Measurements from ENCODE around the gene WDR72. TPM values are rescaled to one million over a fixed set of nuclear protein-coding genes. Genes with fewer than 3 reads are reported as not detected.

Gene WDR72
- total RNA-seq, 6 experiments from 2014 or later, result 12.0 to 26.5 (median 22.4) TPM

DNA sequence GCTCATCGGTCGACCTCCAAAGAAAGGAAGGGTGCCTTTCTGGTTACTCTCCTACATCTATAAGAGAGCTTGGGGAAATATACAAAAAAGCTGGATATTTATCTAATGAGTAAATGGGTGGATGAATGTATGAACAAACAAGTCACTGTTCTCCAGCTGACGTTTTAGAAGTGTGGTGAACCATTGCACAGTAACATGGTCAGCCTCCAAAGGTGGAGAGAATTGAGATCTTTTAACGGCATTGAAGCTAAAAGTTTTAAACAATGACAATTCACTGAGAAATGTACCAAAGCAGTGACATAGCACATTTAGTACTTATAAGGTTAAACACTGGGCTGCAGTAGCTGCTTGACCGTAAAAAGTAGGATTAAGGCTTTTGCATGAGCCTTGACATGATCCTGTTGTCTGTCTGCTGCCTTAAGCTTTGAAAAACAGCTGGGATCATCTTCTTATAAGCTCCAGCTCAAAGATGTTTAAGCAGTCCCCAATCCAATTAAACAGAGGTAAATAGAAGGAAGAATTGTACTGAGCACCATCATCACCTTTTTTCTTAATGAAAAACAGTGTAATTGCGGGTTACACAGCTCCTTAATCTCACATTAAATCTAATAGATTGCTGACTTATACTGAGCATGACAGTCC, 222.9 kb downstream of the WDR72 start:
- no peak overlapping the region for H3K27ac ChIP-seq
- DNase-seq, result no peak
- H3K4me3 ChIP-seq, result no peak overlapping the region
- peaks cover 0 to 4% (median 0%) of the 10 kb centered on the region in 4 donors for H3K4me1 ChIP-seq
- 90% methylated on average over 5 of the region's 6 CpGs for WGBS (ENCODE audit: insufficient coverage, low coverage, low lambda C conversion rate, missing lambda C conversion rate)
- no peaks in the 10 kb centered on the region for H3K9me3 ChIP-seq
- ATAC-seq, result no peak
- no peaks in the 10 kb centered on the region for H3K27me3 ChIP-seq
- H3K36me3 ChIP-seq, result no peaks in the 10 kb centered on the region
- intact Hi-C loops (cut with DNase I), result no loop called here
- TF ChIP-seq, protein P1, sequence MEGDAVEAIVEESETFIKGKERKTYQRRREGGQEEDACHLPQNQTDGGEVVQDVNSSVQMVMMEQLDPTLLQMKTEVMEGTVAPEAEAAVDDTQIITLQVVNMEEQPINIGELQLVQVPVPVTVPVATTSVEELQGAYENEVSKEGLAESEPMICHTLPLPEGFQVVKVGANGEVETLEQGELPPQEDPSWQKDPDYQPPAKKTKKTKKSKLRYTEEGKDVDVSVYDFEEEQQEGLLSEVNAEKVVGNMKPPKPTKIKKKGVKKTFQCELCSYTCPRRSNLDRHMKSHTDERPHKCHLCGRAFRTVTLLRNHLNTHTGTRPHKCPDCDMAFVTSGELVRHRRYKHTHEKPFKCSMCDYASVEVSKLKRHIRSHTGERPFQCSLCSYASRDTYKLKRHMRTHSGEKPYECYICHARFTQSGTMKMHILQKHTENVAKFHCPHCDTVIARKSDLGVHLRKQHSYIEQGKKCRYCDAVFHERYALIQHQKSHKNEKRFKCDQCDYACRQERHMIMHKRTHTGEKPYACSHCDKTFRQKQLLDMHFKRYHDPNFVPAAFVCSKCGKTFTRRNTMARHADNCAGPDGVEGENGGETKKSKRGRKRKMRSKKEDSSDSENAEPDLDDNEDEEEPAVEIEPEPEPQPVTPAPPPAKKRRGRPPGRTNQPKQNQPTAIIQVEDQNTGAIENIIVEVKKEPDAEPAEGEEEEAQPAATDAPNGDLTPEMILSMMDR (IDR thresholded peaks at IDR 0.05), result no peak

DNA sequence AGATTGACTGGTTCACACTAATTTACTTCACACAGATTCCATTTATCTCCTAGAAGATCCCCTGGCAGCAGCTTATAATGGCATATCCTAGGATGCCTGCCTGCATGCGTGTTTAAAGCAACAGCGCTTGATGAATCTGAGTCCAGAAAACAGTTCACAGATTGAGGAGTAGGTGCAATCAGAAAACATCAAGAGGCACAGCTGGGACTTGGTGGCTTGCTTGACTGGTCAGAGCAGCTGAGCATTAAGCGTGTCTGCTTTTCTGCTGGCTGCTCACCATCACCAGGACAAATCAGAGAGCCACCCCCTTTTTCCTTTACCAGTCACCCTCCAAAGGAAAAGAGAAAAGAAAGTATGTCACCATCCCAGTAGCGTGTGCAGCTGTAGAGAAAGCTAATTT, 223.6 kb downstream of the WDR72 start:
- TF ChIP-seq, protein P1 (IDR thresholded peaks at IDR 0.05), result no peak
- no peak for TF ChIP-seq POLR2A (IDR thresholded peaks at IDR 0.05)
- no peaks in the 10 kb centered on the region for H3K9me3 ChIP-seq
- no peaks in the 10 kb centered on the region for H3K36me3 ChIP-seq
- no peak overlapping the region for H3K4me3 ChIP-seq
- WGBS (ENCODE audit: insufficient coverage, low coverage, low lambda C conversion rate, missing lambda C conversion rate), result 87% methylated on average over 4 of the region's 4 CpGs
- peak overlapping the region in 1 of 3 donors; percentile 39 for H3K27ac ChIP-seq
- DNase-seq (no peak), ATAC-seq (no peak)
- intact Hi-C loops (cut with DNase I), result no loop called here
- no peaks in the 10 kb centered on the region for H3K27me3 ChIP-seq
- peaks cover 0 to 4% (median 0%) of the 10 kb centered on the region in 4 donors for H3K4me1 ChIP-seq

DNA sequence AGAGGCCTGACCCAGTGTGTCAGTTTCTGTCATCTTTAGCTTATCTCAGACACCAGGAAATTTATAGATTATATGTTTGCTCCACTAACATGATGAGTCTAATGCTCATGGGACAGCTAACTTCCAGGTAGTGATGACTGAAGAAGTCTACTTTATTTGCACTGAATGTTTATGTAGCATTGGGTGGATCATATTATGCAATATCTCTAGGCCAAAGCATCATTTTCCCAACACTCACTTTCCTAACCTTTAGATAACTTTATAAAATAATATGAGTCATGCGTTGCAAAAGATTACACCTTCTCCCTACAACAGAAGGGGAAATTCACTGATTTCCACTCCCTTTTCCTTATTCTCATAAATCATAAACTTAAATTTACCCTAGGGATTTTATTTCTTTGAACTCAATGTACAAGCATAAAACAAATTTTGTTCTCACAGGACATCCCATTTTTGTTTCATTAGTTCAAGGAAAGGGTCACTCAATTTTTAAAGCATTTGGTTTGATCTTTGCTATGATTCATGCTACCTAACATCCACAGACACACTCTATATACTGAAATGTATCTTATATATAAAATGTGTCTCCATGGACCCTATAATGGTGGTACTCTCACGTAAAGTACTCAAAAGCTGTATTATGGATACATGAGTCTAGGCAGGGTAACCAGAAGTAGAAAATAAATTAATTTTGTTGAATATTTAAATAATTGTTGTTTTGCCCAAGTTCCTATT, 225.2 kb downstream of the WDR72 start:
- TF ChIP-seq POLR2A (IDR thresholded peaks at IDR 0.05), result no peak
- TF ChIP-seq, protein P1 (IDR thresholded peaks at IDR 0.05), result no peak
- H3K4me1 ChIP-seq, result peaks cover 0 to 4% (median 0%) of the 10 kb centered on the region in 4 donors
- no peaks in the 10 kb centered on the region for H3K36me3 ChIP-seq
- intact Hi-C loops (cut with DNase I), result no loop called here
- no peaks in the 10 kb centered on the region for H3K9me3 ChIP-seq
- peak overlapping the region in 1 of 3 donors; percentile 55 for H3K27ac ChIP-seq
- peak in 3 of 4 donors; percentile 50 to 85 (median 84) for ATAC-seq
- H3K4me3 ChIP-seq, result no peak overlapping the region
- H3K27me3 ChIP-seq, result no peaks in the 10 kb centered on the region
- 59% methylated on average over 2 of the region's 2 CpGs for WGBS (ENCODE audit: insufficient coverage, low coverage, low lambda C conversion rate, missing lambda C conversion rate)
- DNase-seq, result no peak

DNA sequence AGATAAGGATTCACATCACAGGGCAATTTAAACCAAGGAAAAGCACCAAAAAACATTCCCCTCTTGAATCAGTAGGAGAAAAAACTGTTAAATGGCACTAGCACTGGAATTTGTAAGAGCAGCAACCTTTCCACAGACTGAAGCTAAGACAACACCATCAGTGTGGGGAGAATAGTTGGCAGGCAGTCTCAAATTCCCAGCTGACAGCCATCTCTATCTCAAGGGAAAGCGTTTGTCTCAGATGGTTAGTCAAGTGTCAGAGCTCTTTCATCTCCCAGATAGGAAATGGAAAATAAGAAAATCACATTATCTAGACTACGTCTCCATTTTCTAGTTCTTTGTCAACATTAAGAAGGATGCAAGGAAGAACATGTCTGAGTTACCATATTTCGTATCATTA, 228.7 kb downstream of the WDR72 start:
- no peaks in the 10 kb centered on the region for H3K27me3 ChIP-seq
- H3K4me3 ChIP-seq, result no peak overlapping the region
- intact Hi-C loops (cut with DNase I), result no loop called here
- no peaks in the 10 kb centered on the region for H3K36me3 ChIP-seq
- TF ChIP-seq, protein P1 (IDR thresholded peaks at IDR 0.05), result no peak
- TF ChIP-seq POLR2A (IDR thresholded peaks at IDR 0.05), result no peak
- DNase-seq (no peak), ATAC-seq (no peak)
- H3K27ac ChIP-seq, result no peak overlapping the region
- WGBS (ENCODE audit: insufficient coverage, low coverage, low lambda C conversion rate, missing lambda C conversion rate), result 83% methylated on average over 3 of the region's 3 CpGs
- peaks cover 0 to 4% (median 0%) of the 10 kb centered on the region in 4 donors for H3K4me1 ChIP-seq
- H3K9me3 ChIP-seq, result no peaks in the 10 kb centered on the region

Data from right lobe of liver (tissue), 6 donors.